ENCODE measurements around the gene BCHE.
"Not testable (repeated sequence)": the region's sequence is repeated elsewhere in the genome, so short reads cannot be mapped to it uniquely, and the experiment has no call there.

BCHE gene

DNA sequence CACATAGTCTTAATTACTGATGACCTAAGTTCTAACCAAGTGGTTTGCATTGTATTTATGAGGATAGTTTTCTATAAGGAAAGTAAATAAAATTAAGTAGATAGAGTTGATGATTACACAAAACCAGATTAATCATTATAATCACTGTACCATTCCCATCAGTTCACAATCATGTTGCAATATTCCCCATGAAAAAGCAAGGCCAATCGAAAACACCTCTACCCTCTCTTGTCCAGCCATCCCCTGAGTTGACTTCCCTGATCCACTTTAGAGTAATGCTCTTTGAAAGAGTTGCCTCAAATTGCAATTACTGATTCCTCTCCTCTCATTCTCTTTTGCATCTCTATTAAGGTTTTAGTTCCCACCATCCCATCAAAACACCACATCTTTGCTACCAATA is 21.0 kb downstream of the BCHE start:
- no peak for DNase-seq (ENCODE audit: low spot score)

DNA sequence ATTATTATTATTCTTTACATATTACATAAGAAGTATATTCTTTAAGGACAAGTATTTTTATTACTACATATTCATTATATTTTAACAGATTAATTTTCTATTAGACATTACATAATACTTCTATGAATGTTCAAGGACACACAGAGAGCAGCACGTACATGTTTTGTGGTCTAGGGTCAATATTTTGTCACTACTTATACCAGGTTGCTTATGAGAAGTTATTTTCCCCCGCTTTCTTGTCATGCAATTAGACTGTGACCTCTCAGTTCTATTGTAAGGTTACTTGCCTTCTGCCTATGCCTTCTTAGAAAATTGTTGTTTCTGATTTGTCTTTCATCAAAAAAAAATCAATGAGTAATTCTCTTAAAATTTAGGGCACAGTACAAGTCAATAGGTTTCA is 21.5 kb downstream of the BCHE start:
- no peak for DNase-seq (ENCODE audit: low spot score)

GRCh38 chr3:165814380-165814779 is 22.8 kb downstream of the BCHE start:
- DNase-seq (ENCODE audit: low spot score): no peak

- not testable (repeated sequence) for DNase-seq (ENCODE audit: low spot score)
Measured at GRCh38 chr3:165807937-165808336, 29.3 kb downstream of the BCHE start.

DNA sequence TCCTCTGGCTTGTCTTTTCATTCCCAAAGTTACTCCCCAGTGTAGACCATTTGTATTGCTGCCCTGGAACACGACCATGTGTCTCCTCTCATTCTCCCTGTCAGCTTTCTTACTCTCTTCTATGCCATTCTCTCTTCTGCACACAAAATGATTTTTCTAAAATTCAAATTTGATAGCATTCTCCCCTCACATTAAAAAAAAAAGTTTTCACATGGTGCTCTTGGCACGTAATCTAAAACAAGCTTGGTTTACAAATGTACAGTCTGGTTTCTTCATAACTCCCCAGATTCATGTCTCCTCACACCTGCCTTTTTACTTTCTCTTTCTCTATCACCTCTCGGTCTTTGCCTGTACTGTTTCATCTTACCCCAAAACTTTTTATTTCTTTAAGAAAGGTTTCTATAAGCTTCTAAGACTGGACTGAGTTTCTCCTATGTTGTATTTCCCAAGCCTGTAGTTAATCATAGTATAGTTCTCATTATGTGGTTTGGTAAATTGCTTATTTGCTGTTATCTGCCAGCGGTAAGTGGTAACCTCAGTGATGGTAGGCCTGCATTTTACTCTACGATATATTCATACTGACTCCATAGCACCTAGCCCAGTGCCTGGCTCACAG is 31.2 kb downstream of the BCHE start:
- no peak for DNase-seq (ENCODE audit: low spot score)

DNA sequence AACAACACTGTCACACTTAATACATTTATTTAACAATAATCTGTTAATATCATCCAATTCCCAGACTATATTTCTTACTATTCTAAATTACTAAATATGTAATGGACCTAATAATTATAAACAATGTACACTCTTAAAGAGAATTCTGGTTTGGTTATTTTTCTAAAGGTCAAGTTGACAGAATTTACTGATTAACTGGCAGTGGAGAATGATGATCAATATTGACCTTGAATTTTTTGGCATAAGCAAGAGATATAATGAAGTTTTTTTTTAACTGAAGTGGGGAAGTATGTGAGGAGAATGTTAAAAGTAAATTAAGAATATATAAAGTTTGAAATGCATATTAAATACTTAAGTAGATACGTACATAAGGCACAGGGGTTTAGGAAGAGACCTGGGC is 33.8 kb downstream of the BCHE start:
- no peak for DNase-seq (ENCODE audit: low spot score)

GRCh38 chr3:165800970-165801369 is 36.3 kb downstream of the BCHE start:
- no peak for DNase-seq (ENCODE audit: low spot score)

- DNase-seq (ENCODE audit: low spot score): no peak
Measured at GRCh38 chr3:165799026-165799425, 38.2 kb downstream of the BCHE start.

DNA sequence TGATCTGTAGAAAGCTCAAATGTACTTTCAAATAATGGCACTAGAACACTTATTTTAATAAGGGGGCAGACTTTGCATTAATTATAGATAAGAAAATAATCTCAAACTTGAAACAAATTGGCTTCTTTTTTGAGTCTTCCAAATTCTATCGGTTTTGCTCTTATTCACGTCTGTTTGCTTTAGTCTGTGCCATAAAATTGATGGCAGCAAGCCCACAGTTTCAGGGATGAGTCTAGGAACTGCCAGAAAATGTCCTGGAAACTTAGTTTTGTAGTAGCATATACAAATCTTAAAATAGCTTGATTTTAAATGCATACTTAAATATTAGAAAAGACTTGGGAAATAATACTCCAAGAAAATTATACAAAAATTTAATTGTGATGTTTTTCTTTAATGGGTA is 39.7 kb downstream of the BCHE start:
- no peak for DNase-seq (ENCODE audit: low spot score)

DNA sequence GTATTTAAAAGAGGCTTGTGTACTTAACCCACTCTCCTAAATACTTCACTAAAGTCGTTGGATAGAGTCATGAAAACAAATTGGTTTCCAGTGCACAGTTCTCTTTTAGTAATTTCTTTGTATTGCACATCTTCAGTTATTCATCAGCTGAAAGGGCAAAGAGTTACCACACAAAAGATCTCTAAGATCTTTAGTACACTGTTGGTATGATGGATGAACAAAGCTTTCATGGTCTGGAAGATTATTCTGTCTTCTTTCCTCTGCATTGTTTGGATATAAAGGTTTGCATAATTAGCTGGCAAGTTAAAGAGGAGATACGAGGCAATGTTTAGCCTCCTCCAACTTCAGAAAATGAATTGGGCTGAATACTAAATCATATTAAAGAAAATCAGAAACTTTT is 40.5 kb downstream of the BCHE start:
- DNase-seq (ENCODE audit: low spot score): no peak

DNA sequence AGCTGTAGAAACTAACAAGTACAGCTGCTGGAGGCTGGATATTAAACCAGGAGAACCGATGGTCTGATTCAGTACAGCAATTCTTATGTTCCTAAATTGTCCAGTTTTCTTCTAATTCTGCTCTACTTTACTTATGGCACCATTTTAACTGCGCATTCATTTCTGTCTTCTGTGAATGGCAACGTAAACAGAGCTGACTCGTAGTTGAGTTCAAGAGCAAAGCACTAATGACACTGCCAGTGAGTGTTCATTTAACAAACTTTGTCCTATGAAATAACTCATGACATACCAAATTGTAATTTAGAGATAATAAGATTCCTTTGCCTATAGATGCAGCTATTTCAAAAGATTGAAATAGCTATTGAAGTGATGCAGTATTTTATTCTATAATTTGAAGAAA is 48.7 kb downstream of the BCHE start:
- DNase-seq (ENCODE audit: low spot score): no peak

DNA sequence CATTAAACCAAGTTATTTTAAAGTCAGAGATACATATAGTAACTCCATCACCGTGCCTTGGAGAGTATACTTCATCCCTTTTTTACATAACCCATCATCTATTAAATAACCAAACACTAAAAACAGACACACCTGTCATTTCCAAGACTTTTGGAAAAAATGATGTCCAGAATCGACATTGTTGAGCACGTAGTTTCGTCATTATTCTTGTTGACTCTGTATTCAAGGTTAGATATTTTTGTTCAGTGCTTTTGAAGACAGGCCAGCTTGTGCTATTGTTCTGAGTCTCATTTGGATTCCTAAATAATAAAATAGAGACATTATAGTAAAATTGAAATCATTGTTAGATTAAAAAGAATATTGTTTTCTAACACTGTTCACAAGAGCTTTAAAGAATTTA is 51.2 kb downstream of the BCHE start:
- DNase-seq (ENCODE audit: low spot score): no peak

DNA sequence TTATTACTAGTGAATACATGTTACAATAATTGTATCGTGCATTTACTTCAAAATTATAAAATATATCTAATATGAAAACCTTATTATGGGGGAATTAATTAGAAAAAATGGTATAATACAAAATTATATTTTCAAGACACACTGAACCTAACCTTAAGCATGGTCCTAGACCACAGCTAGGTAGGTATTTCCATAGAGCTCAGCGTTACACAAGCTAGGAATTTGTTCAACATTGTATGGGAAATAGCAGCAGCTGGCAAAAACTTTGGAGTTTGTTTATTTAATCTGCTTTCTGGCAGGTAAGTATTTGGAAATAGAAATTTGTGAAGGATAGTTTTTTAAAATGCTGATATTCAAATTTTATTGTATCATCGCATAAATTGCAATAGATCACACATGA is 52.9 kb downstream of the BCHE start:
- no peak for DNase-seq (ENCODE audit: low spot score)

- DNase-seq (ENCODE audit: low spot score): no peak
Measured at GRCh38 chr3:165783383-165783782, 53.8 kb downstream of the BCHE start.

- DNase-seq (ENCODE audit: low spot score): no peak
Measured at GRCh38 chr3:165778891-165779290, 58.3 kb downstream of the BCHE start.

- no peak for DNase-seq (ENCODE audit: low spot score)
Measured at GRCh38 chr3:165778456-165778855, 58.8 kb downstream of the BCHE start.

DNA sequence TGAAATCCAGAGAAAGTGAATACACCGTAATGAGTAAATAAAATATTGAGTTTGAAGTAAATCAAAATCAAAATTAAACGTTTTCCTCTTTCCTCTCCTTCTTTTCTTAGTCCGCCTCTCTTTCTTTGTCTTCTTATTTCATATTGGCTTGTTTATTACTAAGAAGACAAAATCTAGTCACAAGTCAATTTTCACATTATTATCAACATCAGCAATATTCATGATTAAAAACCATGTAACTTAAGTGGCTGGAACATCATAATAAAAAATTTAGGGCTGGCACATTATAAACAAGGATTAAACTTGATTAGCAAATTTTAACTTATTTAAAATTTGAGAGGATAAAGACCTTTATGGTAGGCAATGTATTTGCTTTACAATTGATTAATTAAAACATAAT is 61.4 kb downstream of the BCHE start:
- DNase-seq (ENCODE audit: low spot score): no peak

DNA sequence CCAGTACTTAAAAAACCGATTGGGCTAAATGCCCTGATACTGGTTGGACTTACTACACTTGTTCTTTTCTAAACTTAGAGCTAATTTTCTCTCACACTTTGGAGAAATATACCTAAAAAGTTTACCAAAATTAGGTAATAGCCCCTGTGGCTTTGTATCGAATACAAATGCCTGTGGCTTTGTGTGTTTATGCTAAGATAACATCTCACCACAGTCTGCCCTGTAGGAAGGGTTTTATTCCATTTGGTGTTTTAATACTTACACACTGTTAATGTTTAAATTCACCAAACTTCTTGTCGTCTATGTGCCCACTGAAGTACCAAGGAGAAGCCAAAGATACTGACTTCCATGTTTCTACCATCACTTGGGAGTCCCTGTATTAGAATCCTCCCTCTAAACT is 66.4 kb downstream of the BCHE start:
- DNase-seq (ENCODE audit: low spot score): no peak

DNA sequence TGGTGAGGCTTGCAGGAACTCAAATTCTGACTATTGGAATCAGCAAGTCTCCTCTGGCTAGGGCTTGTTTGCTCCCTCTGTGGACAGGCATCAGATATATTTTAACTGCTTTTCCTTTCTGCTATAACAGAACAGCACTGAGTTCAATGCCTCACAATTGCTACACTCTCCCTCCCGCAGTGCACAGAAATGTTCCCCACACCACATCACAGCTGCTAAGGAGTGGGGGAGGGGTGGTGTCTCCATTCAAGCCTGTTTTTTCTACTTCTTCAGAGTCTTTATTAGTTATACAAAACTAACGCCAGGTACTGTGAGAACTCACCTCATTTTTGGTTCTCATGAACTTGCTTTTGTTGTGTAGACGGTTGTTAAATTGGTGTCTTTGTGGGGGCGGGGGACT is 68.5 kb downstream of the BCHE start:
- no peak for DNase-seq (ENCODE audit: low spot score)

GRCh38 chr3:165759041-165759440 is 78.2 kb downstream of the BCHE start:
- no peak for DNase-seq (ENCODE audit: low spot score)

DNA sequence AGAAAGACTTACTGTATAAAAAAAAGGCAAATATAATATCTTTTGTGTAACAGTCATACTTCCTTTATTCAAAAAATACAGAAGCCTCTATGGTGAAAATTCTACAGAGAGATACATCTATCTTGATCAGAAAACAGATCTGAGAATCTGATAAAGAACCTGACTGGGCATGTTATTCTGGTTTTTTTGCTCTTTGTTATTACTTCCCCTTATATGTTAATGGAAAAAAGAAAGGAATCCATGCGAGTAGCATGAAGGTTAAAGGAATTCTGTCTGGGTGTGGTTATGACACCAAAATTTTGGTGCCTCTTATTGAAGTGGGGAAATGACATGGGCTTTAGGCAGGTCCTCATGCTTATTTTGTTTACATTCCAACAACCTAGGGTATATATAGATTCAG is 81.7 kb downstream of the BCHE start:
- DNase-seq (ENCODE audit: low spot score): no peak

GRCh38 chr3:165754219-165755007 is 82.8 kb downstream of the BCHE start:
- no peak for DNase-seq (ENCODE audit: low spot score)

GRCh38 chr3:165753560-165753959 is 83.7 kb downstream of the BCHE start:
- no peak for DNase-seq (ENCODE audit: low spot score)

GRCh38 chr3:165751637-165752036 is 85.6 kb downstream of the BCHE start:
- no peak for DNase-seq (ENCODE audit: low spot score)
